Epidermal melanocyte (primary cell): ENCODE results near the gene ABLIM2.
A peak's percentile ranks its signal among the peaks of the same experiment; 100 is the strongest.
"Not testable (repeated sequence)": the region's sequence is repeated elsewhere in the genome, so short reads cannot be mapped to it uniquely, and the experiment has no call there.

Experiments used
- DNase-seq: peaks from one replicate; pipeline ENCODE4 v3.0.0; 2011; ENCODE audit warnings: low spot score; ENCODE audit not compliant: insufficient read length

Gene ABLIM2

DNA sequence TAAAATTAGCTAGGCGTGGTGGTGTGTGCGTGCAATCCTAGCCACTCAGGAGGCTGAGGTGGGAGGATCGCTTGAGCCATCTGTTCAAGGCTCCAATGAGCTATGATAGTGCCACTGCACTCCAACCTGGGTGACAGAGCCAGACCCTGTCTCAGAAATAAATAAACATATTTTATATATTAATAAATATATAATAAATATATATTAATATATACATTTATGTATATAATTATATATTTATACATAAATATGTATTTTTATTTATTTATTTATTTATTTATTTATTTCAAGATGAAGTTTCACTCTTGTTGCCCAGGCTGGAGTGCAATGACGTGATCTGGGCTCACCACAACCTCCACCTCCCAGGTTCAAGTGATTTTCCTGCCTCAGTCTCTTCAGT lies 214.9 kb downstream of the ABLIM2 start:
- DNase-seq = not testable (repeated sequence)

DNA sequence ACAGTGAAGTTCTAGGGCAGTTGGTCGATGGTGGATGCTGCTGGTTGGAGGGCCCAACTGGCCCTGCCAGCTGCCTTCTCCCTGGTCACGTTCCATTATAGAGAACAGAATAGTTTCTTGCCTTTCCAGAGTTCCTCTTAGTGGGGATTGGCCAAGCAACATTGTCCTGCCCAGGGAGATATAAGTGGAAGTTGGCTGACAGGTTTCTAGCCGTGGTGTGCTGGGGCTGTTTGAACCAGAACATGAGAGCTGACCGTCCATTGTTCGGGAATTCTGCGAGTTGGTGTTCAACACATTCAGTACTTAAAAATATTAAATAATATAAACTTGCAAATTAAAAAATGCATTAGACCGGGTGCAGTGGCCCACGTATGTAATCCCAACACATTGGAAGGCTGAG lies 215.4 kb downstream of the ABLIM2 start:
- DNase-seq = no peak

DNA sequence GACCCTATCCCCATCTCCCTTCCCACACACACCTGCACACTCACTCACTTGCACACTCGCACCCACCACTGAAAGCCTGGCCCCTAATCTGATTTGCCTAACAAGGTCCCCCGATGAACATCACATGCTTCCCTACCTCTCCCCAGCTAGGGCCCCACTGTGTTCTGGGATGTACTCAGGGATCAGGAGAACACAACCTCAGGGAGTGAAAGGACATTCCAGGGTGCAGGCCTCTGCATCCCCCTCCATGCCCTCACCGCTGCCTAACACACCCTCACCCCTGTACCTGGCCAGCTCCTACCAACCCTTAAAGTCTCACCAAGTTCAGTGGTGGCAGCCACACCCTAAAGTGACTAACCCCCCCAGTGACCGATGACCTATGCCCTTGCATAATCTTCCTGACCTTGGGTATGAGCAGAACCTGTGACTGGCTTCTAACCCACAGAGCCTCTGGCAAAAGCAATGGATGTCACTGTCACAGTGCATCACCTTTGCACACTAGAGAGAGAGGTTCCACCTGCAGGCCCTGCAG lies 216.6 kb downstream of the ABLIM2 start:
- DNase-seq = no peak

DNA sequence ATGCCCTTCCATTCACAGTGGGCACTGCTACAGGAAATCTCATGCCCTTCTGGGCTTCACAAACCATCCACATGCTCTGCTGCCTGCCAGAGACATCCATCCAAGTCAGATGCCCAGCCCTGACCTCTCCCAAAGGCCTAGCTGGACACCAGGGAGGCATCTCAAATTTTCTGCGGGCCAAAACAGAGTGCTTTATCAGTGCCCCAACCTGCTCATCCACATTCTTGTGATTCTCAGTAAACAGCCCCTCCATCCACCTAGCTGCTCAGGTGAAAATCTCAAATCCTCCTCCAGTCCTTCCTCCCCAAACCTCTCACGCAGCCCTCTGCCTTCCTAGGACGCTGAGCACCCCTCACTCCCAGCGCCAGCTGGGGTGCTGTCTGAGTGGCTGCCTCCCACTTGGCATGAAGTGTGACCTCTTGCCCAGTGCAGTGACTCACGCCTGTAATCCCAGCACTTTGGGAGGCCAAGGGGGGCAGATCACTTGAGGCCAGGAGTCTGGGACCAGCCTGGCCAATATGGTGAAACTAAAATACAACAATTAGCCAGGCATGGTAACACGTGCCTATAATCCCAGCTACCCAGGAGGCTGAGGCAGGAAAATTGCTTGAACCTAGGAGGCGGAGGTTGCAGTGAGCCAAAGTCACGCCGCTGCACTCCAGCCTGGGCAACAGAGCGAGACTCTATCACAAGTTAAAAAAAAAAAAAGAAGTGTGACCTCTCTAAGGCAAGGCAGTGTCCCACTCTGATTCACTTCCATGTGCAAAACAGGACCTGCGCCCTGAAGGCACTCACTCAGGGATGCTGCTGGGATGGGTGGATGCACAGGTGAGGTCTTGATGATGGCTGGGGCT lies 217.3 kb downstream of the ABLIM2 start:
- no peak for DNase-seq

DNA sequence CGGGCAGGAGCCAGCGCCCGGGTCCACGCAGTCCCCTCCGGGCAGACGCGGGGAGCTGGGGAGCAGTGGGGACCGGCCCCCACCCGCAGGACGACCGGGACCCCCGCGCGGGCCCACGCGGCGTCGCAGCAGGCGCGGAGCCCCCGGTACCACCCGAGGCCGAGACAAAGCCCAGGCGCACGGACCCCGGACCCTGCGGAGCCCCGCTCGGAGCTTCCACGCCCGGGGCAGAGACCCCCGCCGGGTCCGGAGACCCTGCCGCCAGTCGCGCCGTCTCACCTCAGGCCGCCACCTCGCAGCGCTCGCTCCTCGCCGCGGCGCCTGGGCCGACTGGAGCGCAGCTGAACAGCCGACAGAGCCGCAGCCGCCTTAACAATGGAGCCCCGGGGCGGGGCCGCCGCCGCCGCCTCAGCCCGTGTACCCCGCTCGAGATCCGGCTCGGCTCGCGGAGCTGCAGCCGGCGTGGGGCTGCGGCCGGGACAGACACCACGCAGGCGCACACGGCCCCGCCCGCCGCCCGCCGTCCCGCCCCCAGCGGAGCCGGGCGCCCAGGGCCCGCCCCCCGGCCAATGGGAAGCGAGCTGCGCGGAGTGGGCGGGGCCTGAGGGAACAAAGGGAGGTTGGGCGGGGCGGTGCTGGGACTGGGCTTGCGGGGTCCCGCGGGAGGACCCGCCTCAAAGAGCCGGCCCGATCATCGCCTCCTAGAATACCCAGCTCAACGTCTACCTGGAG lies 219.1 kb downstream of the ABLIM2 start, which contains the start of gene AFAP1:
TSS of gene AFAP1 (minus strand) at position 485 of the 732 bp plus-strand sequence. CDS start 67,783 bp downstream, outside the sequence.
- peak; percentile 98 for DNase-seq

DNA sequence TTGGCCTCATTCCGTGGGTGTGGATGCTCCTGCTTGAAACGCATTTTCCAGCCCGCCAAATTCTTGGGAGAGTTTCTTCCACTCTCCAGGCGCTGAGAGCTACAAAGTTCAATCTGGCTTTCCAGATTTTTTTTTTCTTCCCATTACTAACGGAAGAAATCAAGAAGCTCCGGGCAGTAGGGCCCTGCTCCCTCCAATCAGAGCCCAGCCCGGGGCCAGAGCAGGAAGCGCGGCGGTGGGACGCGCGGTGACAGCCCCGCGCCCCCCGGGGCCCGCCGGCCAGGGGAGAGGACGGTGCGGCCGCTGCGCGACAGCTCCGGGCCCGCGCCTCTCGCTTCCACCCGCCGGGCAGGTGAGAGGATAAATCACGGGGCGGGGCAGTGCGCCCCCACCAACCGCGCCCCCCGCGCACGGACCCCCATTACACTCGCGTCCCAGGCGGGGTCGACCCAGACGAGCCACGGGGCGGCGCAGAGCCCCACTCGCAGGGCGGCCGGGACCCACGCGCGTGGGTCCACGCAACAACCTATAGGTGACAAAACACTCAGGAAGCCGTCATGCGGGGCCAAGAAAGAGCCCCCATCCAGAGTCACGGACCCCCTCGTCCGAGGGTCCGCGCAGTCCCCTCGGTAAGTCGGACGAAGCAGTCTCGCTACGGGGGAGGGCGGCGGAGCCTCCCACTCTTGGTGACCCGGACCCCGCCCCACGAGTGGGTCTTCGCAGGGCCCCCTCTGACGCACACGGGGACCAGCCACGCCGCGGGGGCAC lies 219.8 kb downstream of the ABLIM2 start:
- DNase-seq = no peak

DNA sequence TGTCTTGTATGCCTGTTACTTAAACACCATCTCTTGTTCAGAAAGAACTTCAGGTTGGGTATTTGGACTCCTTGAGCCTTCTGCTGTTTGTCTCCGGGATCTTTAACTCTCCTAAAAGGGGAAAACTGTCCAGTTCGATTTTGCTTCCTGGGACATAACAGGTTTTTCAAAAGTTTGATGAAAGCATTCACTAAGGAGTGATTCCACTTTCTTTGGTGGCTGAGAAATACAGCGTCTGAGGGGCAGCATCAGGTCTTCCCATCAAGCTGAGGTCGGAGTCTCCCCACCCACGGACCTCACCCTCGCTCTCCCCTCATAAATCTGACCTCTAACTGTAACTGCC lies 220.4 kb downstream of the ABLIM2 start:
- DNase-seq = no peak

DNA sequence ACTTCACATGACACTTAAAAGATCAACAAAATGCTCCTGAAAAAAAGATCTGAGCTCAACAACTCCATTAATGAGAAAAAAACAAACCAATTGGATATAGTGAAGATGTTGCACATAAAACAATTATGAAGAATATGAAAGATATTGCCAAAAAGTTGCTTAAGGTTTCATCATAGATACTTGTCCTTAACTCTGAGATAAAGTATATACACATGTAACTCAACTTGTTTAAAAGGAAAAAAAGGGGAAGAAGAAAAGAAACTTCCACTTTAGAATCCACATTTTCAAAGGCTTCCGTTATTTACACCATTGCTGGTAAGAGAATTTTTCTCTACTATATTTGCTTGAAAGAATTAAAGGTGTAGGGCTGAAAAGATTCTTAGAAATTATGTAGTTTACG lies 221.6 kb downstream of the ABLIM2 start:
- no peak for DNase-seq

DNA sequence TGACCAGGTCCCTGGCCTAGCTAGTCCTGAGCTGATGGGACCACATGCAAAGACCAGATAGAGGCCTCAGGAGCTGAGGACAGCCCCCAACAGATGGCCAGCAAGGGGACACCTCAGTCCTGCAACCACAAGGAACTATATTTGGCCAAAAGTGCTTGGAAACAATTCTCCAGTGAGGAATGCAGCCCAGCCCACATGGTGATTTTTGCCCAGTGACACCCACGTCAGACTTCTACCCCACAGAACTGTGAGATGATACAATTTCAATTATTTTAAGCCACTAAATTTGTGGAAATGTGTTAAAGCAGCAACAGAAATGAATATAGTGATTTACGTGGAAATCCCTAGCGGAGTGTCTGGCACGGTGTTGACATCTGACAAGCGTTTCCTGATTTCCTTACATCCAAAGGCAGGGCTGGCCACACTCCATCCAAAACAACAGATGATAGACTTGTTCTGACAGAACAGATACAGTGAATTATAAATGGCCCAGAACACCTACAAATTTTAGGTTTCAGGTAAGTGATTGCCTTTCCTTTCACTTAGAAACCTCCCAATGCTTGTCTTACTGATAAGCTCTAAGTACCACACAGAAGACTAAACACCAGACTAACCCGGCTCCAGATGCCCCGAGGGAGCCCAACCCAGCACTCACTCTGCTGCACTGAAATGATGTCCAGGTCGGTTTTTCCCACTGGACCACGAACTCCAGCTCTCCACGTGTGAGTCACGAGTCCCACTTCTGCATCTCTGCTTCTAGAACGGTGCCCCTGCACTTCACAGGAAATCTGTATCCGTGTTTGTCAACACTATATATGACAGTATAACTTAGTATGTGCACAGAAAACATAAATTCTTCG lies 224.7 kb downstream of the ABLIM2 start:
- DNase-seq = no peak

DNA sequence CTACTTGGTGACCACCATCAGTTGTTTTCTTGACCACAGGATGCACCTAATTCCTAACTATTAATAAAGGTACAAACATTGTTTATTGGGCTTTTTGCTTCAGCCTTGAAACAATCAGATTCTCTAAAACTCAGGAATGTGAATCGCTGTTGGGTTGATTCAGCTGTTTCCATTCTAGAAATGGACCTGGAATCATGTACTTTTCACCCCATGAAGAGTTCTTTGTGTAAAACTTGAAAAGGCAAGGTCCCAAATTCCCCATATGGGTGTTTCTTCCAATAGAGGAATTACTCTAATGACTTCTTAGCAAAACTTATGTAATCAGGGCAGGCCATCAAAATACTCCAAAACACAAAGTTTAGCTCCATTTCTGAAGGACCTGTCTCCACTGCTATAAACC lies 226.3 kb downstream of the ABLIM2 start:
- no peak for DNase-seq

DNA sequence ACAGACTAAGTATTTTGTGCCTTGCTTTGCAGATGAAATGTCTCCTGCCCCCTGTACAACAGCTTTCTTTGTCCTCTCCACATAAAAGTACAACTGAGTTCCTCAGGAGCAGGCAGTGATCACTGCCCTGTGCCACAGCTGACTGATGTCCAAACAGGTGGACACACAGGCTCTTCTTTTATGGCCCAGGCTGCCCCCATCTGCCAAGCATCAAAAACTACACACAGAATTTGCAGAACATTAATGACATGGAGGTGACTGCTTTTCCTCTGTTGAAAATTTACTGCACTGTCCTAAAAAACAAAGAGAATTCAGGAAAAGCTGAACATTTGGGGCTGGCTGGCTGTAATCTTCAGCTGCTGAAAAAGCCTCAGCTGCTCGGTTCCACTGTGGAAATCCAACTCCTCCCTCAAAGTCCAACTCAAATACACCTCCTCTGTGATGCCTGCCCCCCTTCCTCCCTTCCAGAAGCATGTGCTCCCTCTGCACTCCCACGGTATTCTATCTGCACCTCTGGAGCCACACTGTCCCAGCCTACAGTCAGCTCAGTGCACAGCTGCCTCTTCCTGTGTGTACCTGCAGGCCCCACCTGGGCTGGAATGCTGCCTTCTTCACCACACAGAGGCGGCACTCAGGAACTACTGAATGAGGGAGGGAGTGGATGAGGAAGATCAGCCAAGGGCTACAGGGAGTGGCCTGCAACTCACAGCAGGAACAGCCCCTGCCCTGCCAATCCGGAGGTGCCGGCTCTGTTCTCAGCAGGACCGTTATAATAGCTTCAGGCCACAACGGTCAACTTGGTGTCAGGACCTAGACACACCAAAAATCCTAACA lies 229.3 kb downstream of the ABLIM2 start:
- DNase-seq = no peak

DNA sequence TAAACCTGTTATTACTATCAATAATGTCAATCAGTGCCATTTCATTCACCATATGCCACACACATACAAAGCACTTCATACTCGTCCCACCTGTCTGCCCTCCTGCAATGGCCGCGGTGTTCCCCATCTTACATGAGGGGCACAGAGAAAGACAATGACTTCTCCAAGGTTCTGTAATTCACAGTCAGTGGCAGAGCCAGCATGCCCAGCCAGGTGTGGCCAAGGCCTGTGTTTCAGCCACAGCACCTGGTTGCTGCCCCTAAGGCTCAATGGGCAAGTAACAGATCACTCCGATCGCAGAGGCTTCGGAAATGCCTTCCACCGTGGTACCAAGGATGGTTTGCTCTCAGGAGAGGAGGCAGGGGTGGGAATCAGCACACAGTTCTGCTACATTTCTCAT lies 229.9 kb downstream of the ABLIM2 start:
- no peak for DNase-seq

DNA sequence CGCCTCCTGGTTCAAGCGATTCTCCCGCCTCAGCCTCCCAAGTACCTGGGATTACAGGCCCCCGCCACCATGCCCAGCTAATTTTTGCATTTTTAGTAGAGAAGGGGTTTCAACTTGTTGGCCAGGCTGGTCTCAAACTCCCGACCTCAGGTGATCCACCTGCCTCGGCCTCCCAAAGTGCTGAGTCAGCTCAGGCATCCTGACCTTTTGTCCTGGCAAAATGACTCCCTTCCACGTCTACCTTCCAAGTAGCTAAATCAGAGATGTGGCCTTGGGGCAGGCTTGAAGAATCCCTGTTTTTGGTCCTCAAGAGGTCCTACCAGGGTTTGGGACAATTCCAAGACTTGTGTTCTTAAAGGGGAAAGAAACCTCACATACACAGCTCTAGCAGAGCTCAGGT lies 231.8 kb downstream of the ABLIM2 start:
- DNase-seq = no peak

DNA sequence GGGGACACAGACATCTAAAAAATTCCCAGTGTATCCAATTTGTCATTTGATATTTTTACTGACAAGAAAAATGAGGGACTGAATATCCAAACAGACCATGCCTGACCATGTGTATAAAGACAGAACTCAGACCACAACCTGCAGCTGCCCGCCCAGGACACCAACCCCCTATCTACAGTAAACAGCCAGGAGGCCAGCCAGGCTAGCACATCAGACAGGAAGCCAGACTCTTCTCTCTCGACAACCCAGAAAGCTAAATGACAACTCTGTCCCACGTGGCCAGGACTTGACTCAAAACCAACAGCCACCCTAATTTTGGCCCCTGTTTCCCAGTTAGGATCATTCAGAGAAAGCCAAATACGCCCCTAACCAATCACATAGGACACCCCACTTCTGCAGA lies 234.0 kb downstream of the ABLIM2 start:
- DNase-seq = no peak

DNA sequence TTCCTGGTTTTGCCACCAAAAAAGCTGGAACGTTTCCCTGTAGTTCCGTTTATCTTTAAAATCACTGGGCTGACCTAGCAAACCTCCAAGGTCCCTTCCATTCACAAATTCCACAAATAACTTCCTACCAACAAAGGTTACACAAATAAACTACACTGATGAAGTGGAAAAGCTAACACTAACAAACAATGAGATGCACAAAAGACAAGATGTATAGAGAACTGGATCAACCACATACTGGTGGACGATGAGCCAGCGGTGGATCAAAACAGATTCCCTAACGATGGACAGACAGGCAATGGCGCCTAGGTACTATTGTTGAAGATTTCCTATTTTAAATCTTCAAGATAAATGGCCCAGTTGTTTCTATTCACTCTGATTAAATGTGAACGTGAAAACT lies 234.4 kb downstream of the ABLIM2 start:
- DNase-seq = no peak

DNA sequence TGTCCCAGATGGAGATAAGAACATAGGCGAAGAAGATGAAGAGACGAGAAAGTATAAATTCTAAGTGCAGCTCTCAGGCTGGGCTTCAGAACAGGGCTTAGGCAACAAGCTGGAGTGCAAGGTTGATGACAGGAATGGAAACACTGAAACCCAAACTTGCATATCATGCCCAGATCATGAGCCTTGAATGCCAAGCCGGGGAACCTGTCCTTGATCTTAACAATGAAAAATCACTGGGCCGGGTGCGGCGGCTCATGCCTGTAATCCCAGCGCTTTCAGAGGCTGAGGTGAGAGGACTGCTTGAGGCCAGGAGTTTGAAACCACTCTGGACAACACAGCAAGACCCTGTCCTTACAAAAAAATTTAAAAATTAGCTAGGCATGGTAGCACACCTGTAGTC lies 236.1 kb downstream of the ABLIM2 start:
- DNase-seq = no peak

DNA sequence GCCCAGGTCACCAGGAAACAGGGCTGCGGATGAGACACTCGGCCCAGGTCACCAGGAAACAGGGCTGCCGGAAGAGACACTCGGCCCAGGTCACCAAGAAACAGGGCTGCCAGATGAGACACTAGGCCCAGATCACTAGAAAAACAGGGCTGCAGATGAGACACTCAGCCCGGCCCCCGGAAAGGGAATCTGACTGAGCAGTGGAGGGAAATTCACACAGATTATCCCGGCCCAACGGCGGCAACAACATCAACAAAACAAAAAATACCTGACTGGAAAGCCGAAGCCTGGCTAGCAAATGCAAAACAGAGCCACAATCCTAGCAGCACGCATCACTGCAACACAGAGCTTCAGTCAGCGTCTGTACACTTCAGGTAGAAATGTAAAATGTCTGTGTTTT lies 239.6 kb downstream of the ABLIM2 start:
- DNase-seq = no peak

DNA sequence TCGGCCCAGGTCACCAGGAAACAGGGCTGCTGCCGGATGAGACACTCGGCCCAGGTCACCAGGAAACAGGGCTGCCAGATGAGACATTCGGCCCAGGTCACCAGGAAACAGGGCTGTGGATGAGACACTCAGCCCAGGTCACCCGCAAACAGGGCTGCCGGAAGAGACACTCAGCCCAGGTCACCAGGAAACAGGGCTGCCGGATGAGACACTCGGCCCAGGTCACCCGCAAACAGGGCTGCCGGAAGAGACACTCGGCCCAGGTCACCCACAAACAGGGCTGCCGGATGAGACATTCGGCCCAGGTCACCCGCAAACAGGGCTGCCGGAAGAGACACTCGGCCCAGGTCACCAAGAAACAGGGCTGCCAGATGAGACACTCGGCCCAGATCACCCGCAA lies 240.4 kb downstream of the ABLIM2 start:
- DNase-seq = not testable (repeated sequence)

DNA sequence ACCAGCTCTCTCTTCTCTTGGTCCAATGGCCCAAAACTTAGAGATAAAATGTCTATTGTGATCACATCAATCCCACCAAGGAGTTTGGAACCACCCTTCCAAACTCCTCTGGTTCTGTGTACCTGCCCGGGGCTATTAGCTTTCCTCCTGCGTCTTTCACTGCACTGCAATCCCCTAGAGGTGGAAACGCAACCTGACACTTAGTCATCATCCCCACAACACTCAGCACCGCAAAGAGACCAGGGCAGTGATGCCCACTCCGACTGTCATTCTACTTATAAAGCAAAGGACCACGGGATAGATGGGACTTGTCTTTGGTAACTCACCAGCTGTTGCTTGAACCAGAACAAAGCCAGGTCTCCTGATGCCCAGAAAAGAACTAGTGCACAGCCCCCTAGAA lies 240.9 kb downstream of the ABLIM2 start:
- no peak for DNase-seq

DNA sequence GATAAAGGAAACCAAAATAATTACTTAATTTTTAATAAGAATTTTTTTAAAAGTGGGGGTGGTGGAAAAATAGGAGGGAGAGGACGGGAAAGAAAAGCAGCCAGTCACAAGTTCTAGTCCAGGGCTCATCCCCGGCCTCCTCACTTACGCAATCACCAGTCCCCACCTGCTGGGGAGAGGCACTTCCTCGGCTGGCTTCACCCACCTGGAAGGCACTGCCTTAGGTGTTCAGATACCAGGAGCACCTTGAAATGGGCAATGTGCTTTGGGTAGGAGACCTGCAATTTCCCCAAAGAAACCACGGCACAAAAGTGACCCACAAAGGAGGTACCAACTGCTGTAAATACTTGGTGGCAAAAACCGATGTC lies 242.8 kb downstream of the ABLIM2 start:
- DNase-seq = no peak
